GM12878 (cell line): ENCODE results near the gene CLTCL1. TPM values are rescaled to one million over a fixed set of nuclear protein-coding genes. Genes with fewer than 3 reads are reported as not detected.

Experiments
- CEBPZ ChIP-seq: fragments of 150-350 bp; IDR thresholded peaks from 2 replicates; pipeline ENCODE4 v1.6.1; 2016; ENCODE audit warnings: low read depth, low read length
- CUX1 ChIP-seq: IDR thresholded peaks from 2 replicates; pipeline ENCODE4 v1.6.1; 2012; ENCODE audit warnings: improper control_type of control experiment, low read depth, low read length; ENCODE audit not compliant: insufficient replicate concordance
- E2F8 ChIP-seq: fragments of 450-650 bp; IDR thresholded peaks from 2 replicates; pipeline ENCODE4 v1.6.1; 2018; ENCODE audit warnings: mild to moderate bottlenecking, low read depth, moderate library complexity; ENCODE audit not compliant: partially characterized antibody
- KDM1A ChIP-seq: fragments of 200-600 bp; sonication (generic); IDR thresholded peaks from 2 replicates; pipeline ENCODE4 v1.6.1; 2016; ENCODE audit warnings: borderline replicate concordance
- polyA plus RNA-seq, 11 experiments: library from polyadenylated mRNA; depleted of rRNA in 4 of 11; unstranded in 6 of 11; stranded (reverse) in 5 of 11; fragments of >200 nt; fragmentation: Nextera tagmentation in 4 of 11; fragmentation: Illumina TruSeq in 1 of 11; extraction: Ambion mirVana in 4 of 11; extraction: Trizol in 1 of 11; gene quantifications; 1 replicate in 1 of 11; 2 replicates in 10 of 11; pipeline versions ENCODE4 v1.2.1 to v1.2.3, GENCODE V29; 2011 to 2016; ENCODE audit warnings: inconsistent platforms in 2 of 11, missing spikeins in 2 of 11, low read depth in 1 of 11
- total RNA-seq, 4 experiments: library from RNA; depleted of rRNA in 3 of 4; stranded (reverse); fragments of >200 nt in 3 of 4; fragmentation: Illumina TruSeq in 1 of 4; extraction: Trizol in 1 of 4; gene quantifications; 2 replicates each; pipeline versions ENCODE4 v1.2.1 to v1.2.3, GENCODE V29; 2013 to 2021

CLTCL1 gene
- total and polyA plus RNA-seq, 10 of the 15 experiments (the other 5 are each of a cell fraction or from before 2014, with no cell fraction given), result under 0.01 to 0.35 (median 0.12) TPM; not detected in 2

- TF ChIP-seq CEBPZ (no peak), E2F8 (no peak), KDM1A (no peak), CUX1 (no peak)
These were observed 15.5 kb downstream of the CLTCL1 start (continued) for GRCh38 chr22:19275919-19276600.
